GM12878 (cell line): ENCODE measurements around the gene PROX2. TPM values are rescaled to one million over a fixed set of nuclear protein-coding genes. Genes with fewer than 3 reads are reported as not detected.

Experiments
- ATAC-seq: fragments of 200-7000 bp; cut with Tn5 transposase; 3 replicates; pipeline ENCODE4 v1.9.1; 2020; ENCODE audit warnings: mild to moderate bottlenecking, moderate library complexity
- BruUV-seq: library from RNA; stranded (reverse); fragments of 400-500 nt; replicated peaks from 2 replicates; lab custom pipeline; 2021; lab: Mats Ljungman, UMichigan
- CTCF ChIA-PET: fragments of 300-600 bp; sonication (Branson Sonifier 250); formaldehyde crosslinking; extraction: SDS; loops from one replicate; lab custom pipeline; 2021; ENCODE audit warnings: inconsistent platforms; lab: Yijun Ruan, JAX
- POLR2A ChIA-PET: fragments of 350-600 bp; formaldehyde crosslinking; extraction: SDS; loops from one replicate; lab custom pipeline; 2021; ENCODE audit warnings: inconsistent platforms; lab: Charles Lee
- RAD21 ChIA-PET: fragments of 300-600 bp; sonication (Branson Sonifier 250); formaldehyde crosslinking; loops from one replicate; lab custom pipeline; 2023; ENCODE audit warnings: antibody characterized with exemption; ENCODE audit not compliant: unreplicated experiment; lab: Charles Lee
- SMC1A ChIA-PET: fragments of 300-600 bp; sonication (Branson Sonifier 250); formaldehyde crosslinking; loops from one replicate; lab custom pipeline; 2023; ENCODE audit not compliant: unreplicated experiment, uncharacterized antibody; lab: Charles Lee
- DNase-seq: peaks from one replicate; pipeline ENCODE4 v3.0.0-alpha.2; 2011; ENCODE audit warnings: low read depth, low spot score
- FAIRE-seq: peaks from 3 replicates; lab custom pipeline; 2011; peaks lifted over from hg19 to GRCh38; lab: Jason Lieb, UNC
- H2AFZ ChIP-seq: 2 replicates; pipeline ENCODE4 v1.6.0; 2011; ENCODE audit warnings: low read depth, low read length, control low read depth; ENCODE audit not compliant: control insufficient read depth
- H3K27ac ChIP-seq: 2 replicates; pipeline ENCODE4 v1.5.1; 2011; ENCODE audit warnings: control low read depth; ENCODE audit not compliant: control insufficient read depth, insufficient read depth
- H3K27me3 ChIP-seq, 2 experiments: replicated peaks in 1 of 2; 2 replicates each; pipeline versions ENCODE4 v1.6.0 to v1.6.1; 2011; ENCODE audit warnings: low read length in 1 of 2; ENCODE audit not compliant: control insufficient read depth in 2 of 2, insufficient read depth in 2 of 2
- H3K36me3 ChIP-seq, 2 experiments: 2 replicates each; pipeline ENCODE4 v1.5.1; 2011; ENCODE audit warnings: low read length in 1 of 2; ENCODE audit not compliant: control insufficient read depth in 2 of 2, insufficient read depth in 2 of 2
- H3K4me1 ChIP-seq: 2 replicates; pipeline ENCODE4 v1.6.1; 2011; ENCODE audit warnings: mild to moderate bottlenecking, low read length, moderate library complexity, mixed read lengths; ENCODE audit not compliant: control insufficient read depth, insufficient read depth
- H3K4me2 ChIP-seq: 2 replicates; pipeline ENCODE4 v1.6.0; 2011; ENCODE audit warnings: control low read depth; ENCODE audit not compliant: control insufficient read depth, insufficient read depth
- H3K4me3 ChIP-seq: fragments of 200-600 bp; sonication (generic); 2 replicates; pipeline ENCODE4 v1.5.1; 2016
- H3K79me2 ChIP-seq: 2 replicates; pipeline ENCODE4 v1.6.0; 2011; ENCODE audit warnings: low read length; ENCODE audit not compliant: control insufficient read depth, insufficient read depth
- H3K9ac ChIP-seq: 2 replicates; pipeline ENCODE4 v1.8.0; 2011; ENCODE audit warnings: low read length, control low read depth, mixed read lengths; ENCODE audit not compliant: control insufficient read depth, insufficient read depth
- H3K9me3 ChIP-seq: replicated peaks from 3 replicates; pipeline ENCODE4 v1.5.1; 2011; ENCODE audit warnings: mild to moderate bottlenecking, low read length; ENCODE audit not compliant: control insufficient read depth, insufficient read depth
- H4K20me1 ChIP-seq: 2 replicates; pipeline ENCODE4 v1.6.0; 2011; ENCODE audit not compliant: control insufficient read depth, insufficient read depth
- CTCF ChIP-seq, 3 experiments: IDR thresholded peaks in 2 of 3; conservative IDR thresholded peaks in 1 of 3; 2 replicates each; pipeline ENCODE4 v1.5.1; 2011; ENCODE audit warnings: low read depth in 3 of 3, low read length in 3 of 3, mild to moderate bottlenecking in 3 of 3, control low read depth in 2 of 3, moderate library complexity in 2 of 3, inconsistent platforms in 1 of 3, mixed read lengths in 1 of 3; ENCODE audit not compliant: control insufficient read depth in 2 of 3, insufficient read depth in 1 of 3; ENCODE audit errors: extremely low read depth in 1 of 3
- ELK1 ChIP-seq: IDR thresholded peaks from 2 replicates; pipeline ENCODE4 v1.6.1; 2012; ENCODE audit warnings: low read depth, low read length, improper control_type of control experiment
- ETV6 ChIP-seq, 2 experiments: fragments of 450-650 bp in 1 of 2; IDR thresholded peaks in 1 of 2; conservative IDR thresholded peaks in 1 of 2; 2 replicates each; pipeline ENCODE4 v1.6.1; 2014; ENCODE audit warnings: antibody characterized with exemption in 1 of 2, borderline replicate concordance in 1 of 2, low read depth in 1 of 2, mild to moderate bottlenecking in 1 of 2, moderate library complexity in 1 of 2
- IRF3 ChIP-seq: fragments of 450-650 bp; IDR thresholded peaks from 2 replicates; pipeline ENCODE4 v1.6.1; 2014; ENCODE audit warnings: mild to moderate bottlenecking
- IRF5 ChIP-seq: fragments of 450-650 bp; IDR thresholded peaks from 2 replicates; pipeline ENCODE4 v1.6.1; 2017; ENCODE audit warnings: borderline replicate concordance
- LARP7 ChIP-seq: fragments of 450-650 bp; IDR thresholded peaks from 2 replicates; pipeline ENCODE4 v1.6.1; 2017; ENCODE audit warnings: mild to moderate bottlenecking
- MEF2B ChIP-seq: fragments of 450-650 bp; IDR thresholded peaks from 2 replicates; pipeline ENCODE4 v1.6.1; 2018; ENCODE audit warnings: mild to moderate bottlenecking, moderate library complexity; ENCODE audit not compliant: partially characterized antibody, poor library complexity, severe bottlenecking
- POLR2A ChIP-seq: IDR thresholded peaks from 2 replicates; pipeline ENCODE4 v1.6.1; 2011; ENCODE audit warnings: low read depth, mild to moderate bottlenecking, low read length
- SIN3A ChIP-seq: IDR thresholded peaks from 2 replicates; pipeline ENCODE4 v1.6.1; 2012; ENCODE audit warnings: low read depth, low read length, improper control_type of control experiment
- TCF7 ChIP-seq: IDR thresholded peaks from 2 replicates; pipeline ENCODE4 v1.6.1; 2014; ENCODE audit warnings: antibody characterized with exemption, borderline replicate concordance
- WGBS: methylation state at CpG from one replicate; pipeline ENCODE4 v1.1.6; 2016; ENCODE audit warnings: low lambda C conversion rate; ENCODE audit not compliant: insufficient replicate concordance, insufficient coverage; ENCODE audit errors: missing lambda C conversion rate; 5-methylcytosine and 5-hydroxymethylcytosine counted together
- in situ Hi-C: fragments of 300-500 bp; cut with MboI; formaldehyde crosslinking; loops from 9 replicates; pipeline ENCODE4 v1.14.3; 2018; ENCODE audit warnings: mixed read lengths
- intact Hi-C: fragments of 100-400 bp; cut with micrococcal nuclease; formaldehyde crosslinking; loops from one replicate; pipeline ENCODE4 v1.14.2; 2022; ENCODE audit not compliant: unreplicated experiment
- polyA plus RNA-seq, 11 experiments: library from polyadenylated mRNA; depleted of rRNA in 4 of 11; unstranded in 6 of 11; stranded (reverse) in 5 of 11; fragments of >200 nt; fragmentation: Nextera tagmentation in 4 of 11; fragmentation: Illumina TruSeq in 1 of 11; extraction: Ambion mirVana in 4 of 11; extraction: Trizol in 1 of 11; gene quantifications; 1 replicate in 1 of 11; 2 replicates in 10 of 11; pipeline versions ENCODE4 v1.2.1 to v1.2.3, GENCODE V29; 2011 to 2016; ENCODE audit warnings: inconsistent platforms in 2 of 11, missing spikeins in 2 of 11, low read depth in 1 of 11
- total RNA-seq, 4 experiments: library from RNA; depleted of rRNA in 3 of 4; stranded (reverse); fragments of >200 nt in 3 of 4; fragmentation: Illumina TruSeq in 1 of 4; extraction: Trizol in 1 of 4; gene quantifications; 2 replicates each; pipeline versions ENCODE4 v1.2.1 to v1.2.3, GENCODE V29; 2013 to 2021

The PROX2 gene
- total and polyA plus RNA-seq, 10 of the 15 experiments (the other 5 are each of a cell fraction or from before 2014, with no cell fraction given) = 0.04 to 0.42 (median 0.19) TPM

- in situ Hi-C loops = no loop called here
- Histone ChIP-seq H3K9me3 (no peaks in the 10 kb centered on the region), H2AFZ (no peak overlapping the region), H3K4me2 (no peak overlapping the region), H3K27ac (no peak overlapping the region), H4K20me1 (no peaks in the 10 kb centered on the region), H3K4me1 (peaks cover 4% of the 10 kb centered on the region; the same call in 1 of the 2 replicates), H3K4me3 (no peak overlapping the region), H3K9ac (no peak overlapping the region), H3K36me3 (peaks cover 4 to 17% of the 10 kb centered on the region in 2 experiments; a peak in 3 of 4 replicates), H3K79me2 (no peaks in the 10 kb centered on the region), H3K27me3 (no peaks in the 10 kb centered on the region)
- BruUV-seq = no TSS peak
- 51% methylated on average over 12 of the region's 12 CpGs for WGBS
- ChIA-PET SMC1A (interaction anchor here (1.1 to 10.3 kb wide), 3 partner anchors 27 to 141 kb away, joined by 3 to 165 read pairs (median 3); no protein-coding TSS in a partner anchor), RAD21 (interaction anchor here (2.1 to 5.6 kb wide), 2 partner anchors 46 to 182 kb away, joined by 6 to 114 read pairs; no protein-coding TSS in a partner anchor), CTCF (interaction anchor here (1.1 to 26.0 kb wide), 13 partner anchors 10 to 389 kb away, joined by 3 to 552 read pairs (median 13); partner anchors contain the start of gene PROX2), POLR2A (interaction anchor here (1.3 to 2.4 kb wide), 2 partner anchors 46 to 388 kb away, joined by 3 to 9 read pairs; no protein-coding TSS in a partner anchor)
- intact Hi-C loops = no loop called here
- TF ChIP-seq ELK1 (no peak), ETV6 (conservative IDR thresholded peaks at IDR 0.05 in 1 of 2, IDR thresholded peaks at IDR 0.05 in 1 of 2; ENCODE audit: borderline replicate concordance in 1 of 2, low read depth in 1 of 2) (no peak), IRF5 (no peak), IRF3 (no peak), LARP7 (no peak), CTCF (IDR thresholded peaks at IDR 0.05 in 2 of 3, conservative IDR thresholded peaks at IDR 0.05 in 1 of 3; ENCODE audit: control insufficient read depth in 2 of 3, extremely low read depth in 1 of 3, insufficient read depth in 1 of 3, low read depth in 3 of 3, low read length in 3 of 3) (peak in 2 of 3 experiments; percentile 14 to 20; a peak in 1 of 6 replicates), SIN3A (no peak), TCF7 (no peak), MEF2B (no peak), POLR2A (peak; percentile 51)
- ATAC-seq = peak; percentile 34
- no peak for FAIRE-seq
- DNase-seq = no peak
Measured at GRCh38 chr14:74906925-74907521, 31.1 kb upstream of the PROX2 start.
